Bronchial epithelial cell (primary cell): ENCODE data around the gene BPIFB3. TPM values are rescaled to one million over a fixed set of nuclear protein-coding genes. Genes with fewer than 3 reads are reported as not detected.

Experiments
- DNase-seq: peaks from one replicate; pipeline ENCODE4 v3.0.0-alpha.2; 2010; ENCODE audit warnings: low read depth
- FAIRE-seq: peaks from 2 replicates; lab custom pipeline; 2011; peaks lifted over from hg19 to GRCh38; lab: Jason Lieb, UNC
- H3K27me3 ChIP-seq: 2 replicates; pipeline ENCODE4 v1.5.1; 2011; ENCODE audit warnings: low read length; ENCODE audit not compliant: control insufficient read depth, insufficient read depth
- H3K36me3 ChIP-seq: 2 replicates; pipeline ENCODE4 v1.5.1; 2011; ENCODE audit warnings: low read length; ENCODE audit not compliant: control insufficient read depth, insufficient read depth
- H3K4me3 ChIP-seq: 2 replicates; pipeline ENCODE4 v1.5.1; 2011; ENCODE audit warnings: mild to moderate bottlenecking, low read depth, low read length, control low read depth
- total RNA-seq: library from RNA; depleted of rRNA; stranded (reverse); fragments of >200 nt; gene quantifications from 2 replicates; pipeline ENCODE4 v1.2.1, GENCODE V29; 2014
- TF ChIP-seq, protein P1 (sequence below): IDR thresholded peaks from 2 replicates; pipeline ENCODE4 v1.5.1; 2011; ENCODE audit warnings: mild to moderate bottlenecking, moderate library complexity, low read length, control low read depth, inconsistent platforms; ENCODE audit not compliant: insufficient read depth, severe bottlenecking

BPIFB3 gene
- total RNA-seq, 1 donor from 2014 or later, result not detected

- no peak for DNase-seq
- no peak overlapping the region for H3K4me3 ChIP-seq
- TF ChIP-seq, protein P1, sequence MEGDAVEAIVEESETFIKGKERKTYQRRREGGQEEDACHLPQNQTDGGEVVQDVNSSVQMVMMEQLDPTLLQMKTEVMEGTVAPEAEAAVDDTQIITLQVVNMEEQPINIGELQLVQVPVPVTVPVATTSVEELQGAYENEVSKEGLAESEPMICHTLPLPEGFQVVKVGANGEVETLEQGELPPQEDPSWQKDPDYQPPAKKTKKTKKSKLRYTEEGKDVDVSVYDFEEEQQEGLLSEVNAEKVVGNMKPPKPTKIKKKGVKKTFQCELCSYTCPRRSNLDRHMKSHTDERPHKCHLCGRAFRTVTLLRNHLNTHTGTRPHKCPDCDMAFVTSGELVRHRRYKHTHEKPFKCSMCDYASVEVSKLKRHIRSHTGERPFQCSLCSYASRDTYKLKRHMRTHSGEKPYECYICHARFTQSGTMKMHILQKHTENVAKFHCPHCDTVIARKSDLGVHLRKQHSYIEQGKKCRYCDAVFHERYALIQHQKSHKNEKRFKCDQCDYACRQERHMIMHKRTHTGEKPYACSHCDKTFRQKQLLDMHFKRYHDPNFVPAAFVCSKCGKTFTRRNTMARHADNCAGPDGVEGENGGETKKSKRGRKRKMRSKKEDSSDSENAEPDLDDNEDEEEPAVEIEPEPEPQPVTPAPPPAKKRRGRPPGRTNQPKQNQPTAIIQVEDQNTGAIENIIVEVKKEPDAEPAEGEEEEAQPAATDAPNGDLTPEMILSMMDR, result no peak
- no peak for FAIRE-seq
- H3K36me3 ChIP-seq, result no peaks in the 10 kb centered on the region
- peaks cover 2% of the 10 kb centered on the region for H3K27me3 ChIP-seq
These were observed 37.4 kb downstream of the BPIFB3 start for GRCh38 chr20:33091147-33091546.

DNA sequence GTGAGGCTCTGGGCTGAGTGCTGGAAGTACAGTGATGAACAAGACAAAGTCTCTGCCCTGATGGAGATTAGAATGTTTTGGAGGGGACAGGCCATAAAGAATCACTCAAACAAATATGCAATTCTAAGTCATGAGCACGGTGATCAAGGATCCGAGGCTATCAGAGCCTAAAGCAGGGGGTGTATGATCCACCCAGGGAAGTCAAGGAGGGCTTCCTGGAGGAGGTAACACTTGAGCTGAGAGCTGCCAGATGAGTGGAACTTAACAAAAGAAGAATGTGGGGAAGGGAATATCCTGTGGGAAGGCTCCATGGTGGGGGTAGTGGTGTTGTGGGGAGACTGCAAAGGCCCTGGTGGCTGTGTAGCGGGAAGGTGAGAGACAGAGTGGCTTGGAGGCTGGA, 38.0 kb downstream of the BPIFB3 start:
- TF ChIP-seq, protein P1, result no peak
- DNase-seq (no peak), FAIRE-seq (no peak)
- H3K4me3 ChIP-seq, result no peak overlapping the region
- no peaks in the 10 kb centered on the region for H3K36me3 ChIP-seq
- H3K27me3 ChIP-seq, result peaks cover 2% of the 10 kb centered on the region

GRCh38 chr20:33092361-33092760, 38.7 kb downstream of the BPIFB3 start:
- FAIRE-seq (no peak), DNase-seq (no peak)
- TF ChIP-seq, protein P1, result no peak
- H3K36me3 ChIP-seq, result no peaks in the 10 kb centered on the region
- peaks cover 2% of the 10 kb centered on the region for H3K27me3 ChIP-seq
- H3K4me3 ChIP-seq, result no peak overlapping the region

DNA sequence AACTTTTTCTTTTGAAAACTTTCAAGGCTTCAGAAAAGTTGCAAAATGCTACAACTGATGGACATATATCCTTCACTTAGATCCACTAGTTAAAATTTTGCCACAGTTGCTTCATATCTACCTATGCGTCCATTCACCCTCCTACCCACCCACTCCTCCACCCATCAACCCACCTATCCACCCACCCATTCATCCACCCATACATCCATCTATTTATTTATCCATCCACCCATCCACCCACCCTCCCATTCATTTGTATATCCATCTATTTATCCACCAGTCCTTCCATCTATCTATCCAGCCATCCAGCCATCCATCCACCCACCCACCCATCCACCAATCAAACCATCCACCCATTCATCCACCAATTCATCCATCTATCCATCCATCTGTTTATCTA, 39.4 kb downstream of the BPIFB3 start:
- FAIRE-seq (no peak), DNase-seq (no peak)
- TF ChIP-seq, protein P1, result no peak
- peaks cover 2% of the 10 kb centered on the region for H3K27me3 ChIP-seq
- H3K4me3 ChIP-seq, result no peak overlapping the region
- H3K36me3 ChIP-seq, result no peaks in the 10 kb centered on the region

DNA sequence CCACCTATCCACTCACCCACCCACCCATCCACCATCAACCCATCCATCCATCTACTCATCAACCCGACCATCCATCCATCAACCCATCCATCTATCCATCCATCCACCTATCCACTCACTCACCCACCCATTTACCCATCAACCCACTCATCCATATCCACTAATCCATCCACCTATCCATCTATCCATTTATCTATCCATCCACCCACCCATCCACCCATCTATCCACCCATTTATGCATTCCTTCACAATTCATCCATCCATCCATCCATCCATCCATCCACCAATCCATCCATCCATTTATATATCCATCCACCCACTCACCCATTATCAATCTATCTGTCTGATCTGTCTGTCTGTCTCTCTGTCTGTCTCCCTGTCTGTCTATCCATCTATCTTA, 39.9 kb downstream of the BPIFB3 start:
- TF ChIP-seq, protein P1, result no peak
- FAIRE-seq (no peak), DNase-seq (no peak)
- no peaks in the 10 kb centered on the region for H3K36me3 ChIP-seq
- H3K27me3 ChIP-seq, result peaks cover 2% of the 10 kb centered on the region
- no peak overlapping the region for H3K4me3 ChIP-seq

DNA sequence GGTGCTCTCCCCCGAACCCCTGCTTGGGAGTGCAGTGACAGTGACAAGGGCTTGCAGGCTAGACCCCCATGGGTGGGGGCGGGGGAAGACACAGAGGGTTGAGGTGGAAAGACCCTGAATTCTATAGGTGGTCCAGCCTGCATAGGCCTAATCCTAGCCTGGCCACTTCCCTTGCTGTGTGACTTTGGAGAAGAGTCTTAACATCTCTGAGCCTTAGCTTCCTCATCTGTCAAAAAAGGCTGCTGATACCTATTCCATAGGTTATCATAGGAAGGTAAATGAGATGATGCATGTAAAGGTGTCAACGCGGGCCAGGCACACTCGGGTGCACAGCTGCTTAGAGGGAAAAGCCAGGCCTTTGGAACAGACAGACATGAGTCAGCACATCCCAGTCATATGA, 41.5 kb downstream of the BPIFB3 start:
- no peak for DNase-seq
- no peaks in the 10 kb centered on the region for H3K36me3 ChIP-seq
- no peak overlapping the region for H3K4me3 ChIP-seq
- H3K27me3 ChIP-seq, result peaks cover 4% of the 10 kb centered on the region
- TF ChIP-seq, protein P1, result no peak
- FAIRE-seq, result no peak
